ENCODE measurements around the gene IQSEC2. TPM values are rescaled to one million over a fixed set of nuclear protein-coding genes. Genes with fewer than 3 reads are reported as not detected.

The IQSEC2 gene
- total and polyA plus RNA-seq, 2 experiments from 2014 or later = 6.0 to 10.2 TPM

DNA sequence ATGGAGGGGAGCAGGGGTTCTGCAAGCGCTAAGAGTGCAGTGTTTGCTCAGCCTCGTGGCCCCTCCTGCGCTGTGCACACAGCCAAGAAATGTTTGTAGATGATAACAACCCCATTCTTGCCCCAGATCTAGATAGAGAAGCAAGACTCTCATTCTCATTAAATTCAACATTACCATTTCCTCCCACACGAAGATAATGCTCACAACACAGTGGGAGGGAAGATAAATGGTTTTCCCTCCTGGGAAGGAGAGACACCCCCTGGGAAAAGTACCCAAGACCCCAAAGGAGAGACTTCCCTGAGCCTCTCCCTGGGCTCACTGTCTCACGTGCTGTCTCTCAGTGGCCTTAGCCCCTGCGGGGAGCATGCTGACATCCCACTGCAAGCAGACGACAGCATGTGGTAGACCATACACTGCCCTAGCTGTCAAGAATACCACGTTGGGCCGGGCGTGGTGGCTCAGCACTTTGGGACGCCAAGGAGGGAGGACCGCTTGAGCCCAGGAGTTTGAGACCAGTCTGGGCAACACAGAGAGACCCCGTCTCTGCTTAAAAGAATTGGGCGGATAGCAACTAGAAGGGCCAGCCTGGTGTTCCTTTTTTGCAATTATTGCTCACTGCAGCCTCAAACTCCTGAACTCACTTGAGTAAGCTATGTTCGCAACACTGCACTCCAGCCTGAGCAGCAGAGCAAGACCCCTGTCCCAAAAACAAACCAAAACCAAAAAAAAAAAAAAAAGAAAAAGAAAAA lies 34.9 kb upstream of the IQSEC2 start:
- H3K4me1 ChIP-seq (ENCODE audit: insufficient read depth) = peaks cover 14% of the 10 kb centered on the region
- H3F3A ChIP-seq (ENCODE audit: insufficient read depth) = peaks cover 7% of the 10 kb centered on the region; the same call in 1 of the 2 replicates
- H3K9ac ChIP-seq = no peak overlapping the region
- DNase-seq = no peak
- no peak overlapping the region for H3K4me2 ChIP-seq (ENCODE audit: unreplicated experiment)
- no peaks in the 10 kb centered on the region for H3K9me3 ChIP-seq (ENCODE audit: low read depth)
- no peaks in the 10 kb centered on the region for H3K79me2 ChIP-seq (ENCODE audit: insufficient read depth)
- no peak overlapping the region for H2AFZ ChIP-seq
- no peak overlapping the region for H3K4me3 ChIP-seq
- no peaks in the 10 kb centered on the region for H4K20me1 ChIP-seq (ENCODE audit: insufficient read depth)
- H3K27ac ChIP-seq = no peak overlapping the region
- no peaks in the 10 kb centered on the region for H3K9me2 ChIP-seq (ENCODE audit: insufficient read depth)
- no peaks in the 10 kb centered on the region for H3K27me3 ChIP-seq (replicated peaks; ENCODE audit: insufficient read depth)
- no peaks in the 10 kb centered on the region for H3K36me3 ChIP-seq (ENCODE audit: low read depth)
- TF ChIP-seq EZH2phosphoT487 (IDR thresholded peaks at IDR 0.05; ENCODE audit: insufficient read depth, low read depth) = no peak
- in situ Hi-C loops (cut with MboI) = no loop called here
- 73 to 84% methylated on average over 9 to 14 of the region's 15 CpGs for WGBS, 2 experiments (ENCODE audit: low coverage in 1 of 2, low lambda C conversion rate in 2 of 2, missing lambda C conversion rate in 2 of 2)

DNA sequence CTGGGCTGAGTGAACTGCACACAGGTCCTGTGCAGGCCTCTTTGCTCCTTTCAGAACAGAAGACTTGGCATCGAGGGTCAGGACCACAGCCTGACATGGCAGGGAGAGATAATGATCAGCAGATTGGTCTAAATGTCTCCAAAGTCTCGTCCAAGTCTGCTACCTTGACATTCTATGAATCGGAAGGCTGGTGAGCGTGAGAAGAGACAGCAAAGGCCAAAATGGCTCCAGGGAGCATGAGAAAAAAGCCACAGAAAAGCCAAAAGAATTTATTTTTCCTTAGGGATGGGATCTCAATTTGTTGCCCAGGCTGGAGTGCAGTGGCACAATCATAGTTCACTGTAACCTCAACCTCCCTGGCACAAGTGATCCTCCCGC lies 32.3 kb upstream of the IQSEC2 start:
- DNase-seq = no peak
- Histone ChIP-seq H3K27ac (peak overlapping the region; percentile 49), H3K4me2 (ENCODE audit: unreplicated experiment) (no peak overlapping the region), H3K9ac (no peak overlapping the region), H3K27me3 (replicated peaks; ENCODE audit: insufficient read depth) (no peaks in the 10 kb centered on the region), H2AFZ (no peak overlapping the region), H3K36me3 (ENCODE audit: low read depth) (no peaks in the 10 kb centered on the region), H3K9me2 (ENCODE audit: insufficient read depth) (no peaks in the 10 kb centered on the region), H3K9me3 (ENCODE audit: low read depth) (no peaks in the 10 kb centered on the region), H3K4me3 (no peak overlapping the region), H3F3A (ENCODE audit: insufficient read depth) (peaks cover 7% of the 10 kb centered on the region; the same call in 1 of the 2 replicates), H4K20me1 (ENCODE audit: insufficient read depth) (no peaks in the 10 kb centered on the region), H3K79me2 (ENCODE audit: insufficient read depth) (no peaks in the 10 kb centered on the region), H3K4me1 (ENCODE audit: insufficient read depth) (peaks cover 14% of the 10 kb centered on the region)
- TF ChIP-seq EZH2phosphoT487 (IDR thresholded peaks at IDR 0.05; ENCODE audit: insufficient read depth, low read depth) (no peak), EZH2 (IDR thresholded peaks at IDR 0.05; ENCODE audit: insufficient read depth, poor library complexity, severe bottlenecking) (no peak)
- in situ Hi-C loops (cut with MboI) = no loop called here
- WGBS, 2 experiments (ENCODE audit: low coverage in 1 of 2, low lambda C conversion rate in 2 of 2, missing lambda C conversion rate in 2 of 2) = 66 to 75% methylated on average over 4 to 5 of the region's 5 CpGs

DNA sequence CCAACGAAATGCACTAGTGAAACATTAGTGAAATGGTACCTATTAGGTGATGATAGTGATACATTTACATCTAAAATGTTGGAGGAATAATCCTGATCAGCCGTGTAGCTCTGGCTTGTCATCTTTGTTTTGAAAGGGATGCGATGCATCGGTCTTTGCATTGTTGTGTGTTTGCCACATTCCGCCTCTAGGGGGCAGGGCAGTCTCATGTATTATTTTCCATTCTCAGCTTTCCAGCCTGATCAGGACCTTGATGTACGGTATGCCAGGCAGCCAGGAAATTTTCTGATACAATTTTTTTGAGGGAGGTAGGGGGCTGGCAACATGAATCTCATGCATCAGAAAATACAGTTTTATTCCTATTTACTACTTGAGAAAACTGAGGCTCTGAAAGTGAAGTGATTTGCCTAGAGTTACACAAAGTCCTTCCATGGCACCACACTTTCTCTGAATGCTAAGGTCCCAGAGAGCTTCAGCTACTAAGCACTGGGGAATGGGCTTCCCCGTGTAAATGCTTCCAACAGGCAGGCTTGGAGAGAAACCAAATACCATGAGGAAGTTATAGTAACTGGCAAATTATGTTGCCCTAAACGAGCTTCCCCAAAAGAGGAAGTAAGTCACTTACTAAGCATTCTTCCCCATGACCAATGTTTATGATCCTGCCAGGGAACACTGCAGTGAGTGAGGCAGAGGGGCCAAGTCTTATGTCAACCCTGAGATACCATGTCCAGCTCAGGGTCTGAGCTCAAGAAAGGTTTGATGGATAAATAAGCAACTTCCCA lies 31.8 kb upstream of the IQSEC2 start:
- Histone ChIP-seq H3K4me3 (peak overlapping the region; percentile 26; the same call in 1 of the 2 replicates), H3K27ac (peak overlapping the region; percentile 49), H4K20me1 (ENCODE audit: insufficient read depth) (no peaks in the 10 kb centered on the region), H3K9me2 (ENCODE audit: insufficient read depth) (no peaks in the 10 kb centered on the region), H3K9me3 (ENCODE audit: low read depth) (no peaks in the 10 kb centered on the region), H3K36me3 (ENCODE audit: low read depth) (no peaks in the 10 kb centered on the region), H3K79me2 (ENCODE audit: insufficient read depth) (no peaks in the 10 kb centered on the region), H3K4me1 (ENCODE audit: insufficient read depth) (peaks cover 14% of the 10 kb centered on the region), H3K9ac (peak overlapping the region; percentile 36), H2AFZ (no peak overlapping the region), H3F3A (ENCODE audit: insufficient read depth) (peaks cover 7% of the 10 kb centered on the region; the same call in 1 of the 2 replicates), H3K4me2 (ENCODE audit: unreplicated experiment) (peak overlapping the region; percentile 68), H3K27me3 (replicated peaks; ENCODE audit: insufficient read depth) (no peaks in the 10 kb centered on the region)
- TF ChIP-seq EZH2 (IDR thresholded peaks at IDR 0.05; ENCODE audit: insufficient read depth, poor library complexity, severe bottlenecking) = no peak
- in situ Hi-C loops (cut with MboI) = no loop called here
- peak; percentile 71 for DNase-seq
- 1 to 2% methylated on average over 8 of the region's 8 CpGs for WGBS, 2 experiments (ENCODE audit: low coverage in 1 of 2, low lambda C conversion rate in 2 of 2, missing lambda C conversion rate in 2 of 2)

- H3F3A ChIP-seq (ENCODE audit: insufficient read depth) = peaks cover 7% of the 10 kb centered on the region; the same call in 1 of the 2 replicates
- H3K9ac ChIP-seq = no peak overlapping the region
- H4K20me1 ChIP-seq (ENCODE audit: insufficient read depth) = no peaks in the 10 kb centered on the region
- DNase-seq = no peak
- no peaks in the 10 kb centered on the region for H3K27me3 ChIP-seq (replicated peaks; ENCODE audit: insufficient read depth)
- no peaks in the 10 kb centered on the region for H3K9me3 ChIP-seq (ENCODE audit: low read depth)
- in situ Hi-C loops (cut with MboI) = no loop called here
- no peak overlapping the region for H2AFZ ChIP-seq
- no peaks in the 10 kb centered on the region for H3K36me3 ChIP-seq (ENCODE audit: low read depth)
- H3K4me3 ChIP-seq = no peak overlapping the region
- no peak overlapping the region for H3K4me2 ChIP-seq (ENCODE audit: unreplicated experiment)
- TF ChIP-seq EZH2 (IDR thresholded peaks at IDR 0.05; ENCODE audit: insufficient read depth, poor library complexity, severe bottlenecking) (no peak), EZH2phosphoT487 (IDR thresholded peaks at IDR 0.05; ENCODE audit: insufficient read depth, low read depth) (no peak)
- no peaks in the 10 kb centered on the region for H3K79me2 ChIP-seq (ENCODE audit: insufficient read depth)
- H3K27ac ChIP-seq = no peak overlapping the region
- peaks cover 14% of the 10 kb centered on the region for H3K4me1 ChIP-seq (ENCODE audit: insufficient read depth)
- WGBS, 2 experiments (ENCODE audit: low coverage in 1 of 2, low lambda C conversion rate in 2 of 2, missing lambda C conversion rate in 2 of 2) = 84 to 93% methylated on average over 7 of the region's 7 CpGs
- no peaks in the 10 kb centered on the region for H3K9me2 ChIP-seq (ENCODE audit: insufficient read depth)
These were observed 28.5 kb upstream of the IQSEC2 start for GRCh38 chrX:53309837-53310236.
